Peyer's patch (tissue), 4 donors: Measurements from ENCODE around the gene EFHC1.

ENCODE experiments used
- CTCF ChIP-seq, 6 experiments: fragments of 450-650 bp in 4 of 6; fragments of 200-600 bp in 2 of 6; sonication (generic) in 1 of 6; IDR thresholded peaks; one replicate each; pipeline ENCODE4 v1.5.1; 2017 to 2019; ENCODE audit warnings: antibody characterized with exemption in 6 of 6, mild to moderate bottlenecking in 3 of 6, moderate library complexity in 1 of 6
- POLR2A ChIP-seq, 2 donors: fragments of 450-650 bp; IDR thresholded peaks; one replicate each; pipeline ENCODE4 v1.5.1; 2017; ENCODE audit warnings: antibody characterized with exemption in 2 of 2, mild to moderate bottlenecking in 2 of 2, moderate library complexity in 2 of 2

DNA sequence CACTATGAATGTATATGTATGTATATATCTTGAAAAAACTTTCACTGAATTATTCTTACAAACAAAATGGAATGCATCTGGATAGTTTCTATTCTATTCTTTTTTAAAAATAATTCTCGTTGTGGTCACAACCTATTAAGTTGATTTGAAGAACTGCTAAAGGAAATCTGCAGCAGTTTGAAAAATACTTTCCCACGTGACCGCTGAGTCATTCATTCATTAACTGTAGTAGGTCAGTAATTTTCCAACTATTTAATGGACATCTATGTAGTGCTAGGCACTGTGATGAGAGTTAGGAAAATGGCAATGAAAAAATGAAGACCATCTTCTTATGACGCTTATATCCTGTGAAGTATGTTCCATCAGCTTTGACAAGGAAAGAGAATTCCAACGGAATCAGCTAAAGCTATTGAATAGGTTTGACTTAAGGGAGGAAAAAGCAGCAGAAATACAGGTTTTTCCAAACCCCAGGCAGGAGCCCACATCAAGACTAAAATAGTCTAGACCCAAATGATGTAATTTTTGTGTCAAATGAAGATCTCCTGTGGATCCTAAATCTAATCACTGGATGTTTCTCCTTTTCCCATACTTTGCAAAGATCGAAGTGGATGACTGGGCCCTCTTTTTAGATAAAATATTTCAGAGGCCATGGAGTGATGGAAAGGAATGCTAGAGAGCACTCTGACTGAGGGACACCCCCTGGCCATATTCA lies 4.1 kb upstream of the EFHC1 start:
- TF ChIP-seq POLR2A (IDR thresholded peaks at IDR 0.05) (no peak), CTCF (IDR thresholded peaks at IDR 0.05) (no peak)
